HG02870 (cell line): ENCODE measurements around the gene DICER1.
"Not testable (repeated sequence)": the region's sequence is repeated elsewhere in the genome, so short reads cannot be mapped to it uniquely, and the experiment has no call there.

ENCODE experiments used
- ATAC-seq: cut with Tn5 transposase; IDR thresholded peaks from one replicate; pipeline ENCODE4 v1.9.1; 2021; ENCODE audit warnings: mild to moderate bottlenecking, moderate library complexity; ENCODE audit not compliant: unreplicated experiment

Gene DICER1

DNA sequence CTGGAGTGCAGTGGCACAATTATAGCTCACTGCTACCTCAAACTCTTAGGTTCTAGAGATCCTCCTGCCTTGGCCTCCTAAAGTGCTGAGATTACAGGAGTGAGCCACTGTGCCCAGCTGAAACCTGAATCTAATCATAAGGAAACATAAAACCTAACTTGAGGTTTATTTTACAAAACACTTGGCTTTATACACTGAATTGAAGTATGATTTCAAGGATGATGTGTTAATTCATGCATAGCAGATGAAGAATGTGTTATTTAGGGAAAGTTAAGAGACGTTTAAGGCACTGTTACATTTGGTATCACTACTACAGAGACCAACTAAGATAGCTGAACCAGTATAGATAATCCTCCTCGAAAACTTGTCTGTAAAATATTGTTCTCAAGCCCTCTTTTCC is 6.4 kb downstream of the DICER1 start:
- no peak for ATAC-seq

DNA sequence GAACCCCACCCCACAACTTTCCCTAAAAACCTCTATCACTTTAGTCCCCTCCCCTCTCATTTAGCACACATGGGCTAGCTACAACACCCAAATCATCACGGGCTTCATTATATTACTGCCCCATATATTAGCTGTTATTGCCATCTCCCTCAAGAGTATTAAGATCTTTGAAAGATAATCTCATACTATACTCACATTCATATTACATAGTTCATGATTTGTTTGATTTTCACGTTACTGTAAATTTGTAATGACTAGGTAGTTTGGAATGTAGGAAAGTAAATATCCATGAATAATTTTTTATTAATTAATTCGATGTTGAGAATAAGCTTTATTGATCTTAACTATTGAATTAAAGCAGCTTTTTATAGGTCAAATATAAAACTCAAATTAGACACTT is 7.9 kb downstream of the DICER1 start:
- no peak for ATAC-seq

DNA sequence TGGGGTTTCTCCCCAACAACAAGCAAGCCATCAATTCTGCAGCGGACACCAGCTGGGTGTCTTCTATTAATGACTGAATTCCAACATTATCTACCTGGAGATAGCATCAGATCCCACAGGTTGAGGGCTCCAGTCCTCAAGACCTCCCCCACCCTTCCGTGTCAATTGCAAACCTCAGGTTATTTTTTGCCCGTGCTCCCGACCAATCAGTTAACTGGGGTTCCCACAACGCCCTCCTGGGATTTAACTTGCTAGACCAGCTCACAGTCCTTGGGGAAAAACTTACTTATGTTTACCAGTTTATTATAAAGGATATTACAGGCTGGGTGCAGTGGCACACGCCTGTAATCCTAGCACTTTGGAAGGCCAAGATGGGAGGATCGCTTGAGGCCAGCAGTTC is 9.7 kb downstream of the DICER1 start:
- ATAC-seq = no peak

DNA sequence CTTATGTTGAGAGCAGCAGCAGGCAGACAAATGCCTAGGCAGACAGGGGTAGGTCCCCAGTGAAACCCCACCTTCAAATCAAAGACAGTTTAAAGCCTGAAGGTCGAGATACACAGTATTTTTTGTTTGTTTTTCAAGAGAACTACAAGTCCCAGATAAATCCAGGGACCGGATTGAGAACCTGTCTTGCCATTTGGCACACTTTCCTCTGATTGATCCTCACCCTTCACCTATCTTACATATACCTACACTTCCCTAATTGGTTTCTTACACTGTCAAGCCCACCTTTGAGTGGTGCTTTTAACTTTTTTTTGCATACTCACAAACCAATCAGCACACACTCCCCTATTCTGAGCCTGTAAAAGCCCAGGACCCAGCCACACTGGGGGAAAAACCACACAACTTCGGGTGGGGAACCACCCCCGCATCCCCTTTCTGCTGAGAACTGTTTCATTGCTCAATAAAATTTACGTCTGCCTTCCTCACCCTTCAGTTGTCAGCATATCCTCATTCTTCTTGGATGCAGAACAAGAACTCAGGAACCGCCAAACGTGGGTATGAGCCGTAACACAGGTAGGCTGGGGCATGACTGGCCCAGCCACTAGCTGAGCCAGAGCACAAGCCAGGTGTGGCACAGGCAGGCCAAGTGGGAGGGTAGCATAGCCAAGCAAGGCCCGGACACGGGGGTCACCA is 11.1 kb downstream of the DICER1 start:
- no peak for ATAC-seq

DNA sequence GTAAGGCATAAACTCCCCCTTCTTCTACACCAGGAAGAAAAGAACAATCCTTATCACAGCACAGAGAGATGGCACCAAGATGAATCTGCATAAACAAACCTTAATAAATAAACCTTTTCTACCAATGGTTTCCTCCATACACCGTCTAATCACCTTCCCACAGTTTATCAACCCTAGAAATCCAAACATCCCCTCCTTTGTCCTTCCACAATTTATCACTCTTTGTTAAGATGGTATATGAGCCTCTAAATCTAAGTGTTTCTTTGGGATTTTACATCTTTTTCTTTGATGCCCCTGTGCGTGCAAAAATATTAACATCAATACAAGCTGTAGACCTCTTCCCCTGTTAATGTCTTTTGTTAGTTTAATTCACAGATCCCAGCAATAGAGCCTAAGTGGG is 12.5 kb downstream of the DICER1 start:
- no peak for ATAC-seq

DNA sequence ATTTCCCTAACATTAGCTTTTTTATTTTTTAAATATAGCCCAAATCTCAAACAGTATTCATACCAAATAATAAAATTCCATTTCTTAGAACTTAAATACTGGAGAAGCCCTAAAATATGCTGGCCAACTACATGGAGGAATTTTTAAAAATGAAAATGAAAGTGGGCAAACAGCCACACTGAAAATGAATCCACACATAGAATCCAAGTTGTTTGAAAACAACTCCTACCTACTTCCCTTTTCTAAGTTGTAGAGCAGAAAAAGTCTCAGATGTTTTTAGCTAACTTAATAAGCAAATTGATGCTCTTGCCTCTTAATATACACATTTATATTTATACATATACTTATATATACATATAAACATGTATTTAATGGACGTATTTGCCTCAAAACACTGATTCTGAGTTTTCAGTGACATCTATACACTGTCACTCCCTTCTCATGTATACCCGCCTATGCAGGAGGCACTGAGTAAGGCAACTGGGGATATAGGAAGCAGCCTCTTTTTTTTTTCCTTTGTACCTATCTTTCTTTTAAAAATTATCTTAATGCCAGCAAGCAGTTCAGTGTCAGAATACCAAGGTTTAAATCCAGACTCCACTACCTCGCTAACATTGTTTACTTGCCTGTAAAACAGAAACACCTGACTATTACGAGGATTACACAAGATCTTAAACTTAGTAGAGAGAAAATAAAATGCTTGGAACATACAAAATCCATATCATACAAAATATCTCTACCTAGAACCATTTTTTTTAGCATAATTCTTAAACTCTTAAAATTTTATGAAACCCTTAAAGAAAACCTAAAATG is 13.3 kb downstream of the DICER1 start:
- ATAC-seq = peak; percentile 38

DNA sequence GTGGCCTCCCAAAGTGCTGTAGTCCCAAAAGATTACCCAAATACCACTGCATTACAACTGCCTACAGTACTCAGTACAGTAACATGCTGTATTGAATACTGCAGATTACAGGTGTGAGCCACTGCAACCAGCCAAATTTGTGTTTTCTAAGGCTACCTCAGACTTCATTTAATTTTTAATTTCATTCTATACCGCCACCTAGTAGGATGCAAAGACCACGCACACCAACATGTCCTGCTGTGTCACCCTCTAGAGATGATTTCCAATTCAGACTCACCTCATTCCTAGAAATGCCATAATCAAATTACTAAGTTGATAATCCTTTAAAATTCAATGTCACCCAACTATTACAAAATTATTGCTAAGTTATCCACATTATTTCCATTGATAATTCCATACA is 15.1 kb downstream of the DICER1 start:
- no peak for ATAC-seq

DNA sequence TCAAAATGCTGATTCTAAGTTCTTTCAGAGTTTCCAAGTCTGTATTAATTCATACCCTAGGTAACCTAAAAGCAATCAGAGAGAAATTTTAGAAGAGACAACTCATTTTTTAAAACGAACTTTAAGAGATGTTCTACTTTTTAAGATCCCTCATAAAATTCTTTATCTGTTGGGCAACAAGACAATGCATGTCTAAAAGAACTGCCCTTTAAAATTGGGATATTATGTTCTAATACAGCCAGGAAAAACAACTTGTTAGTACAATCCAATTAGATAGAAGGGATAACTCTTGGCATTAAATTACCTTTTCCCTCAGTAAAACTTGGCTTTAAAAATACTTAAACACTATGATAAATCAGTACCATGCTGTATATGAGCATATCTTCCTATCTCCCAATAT is 15.6 kb downstream of the DICER1 start:
- ATAC-seq = no peak

DNA sequence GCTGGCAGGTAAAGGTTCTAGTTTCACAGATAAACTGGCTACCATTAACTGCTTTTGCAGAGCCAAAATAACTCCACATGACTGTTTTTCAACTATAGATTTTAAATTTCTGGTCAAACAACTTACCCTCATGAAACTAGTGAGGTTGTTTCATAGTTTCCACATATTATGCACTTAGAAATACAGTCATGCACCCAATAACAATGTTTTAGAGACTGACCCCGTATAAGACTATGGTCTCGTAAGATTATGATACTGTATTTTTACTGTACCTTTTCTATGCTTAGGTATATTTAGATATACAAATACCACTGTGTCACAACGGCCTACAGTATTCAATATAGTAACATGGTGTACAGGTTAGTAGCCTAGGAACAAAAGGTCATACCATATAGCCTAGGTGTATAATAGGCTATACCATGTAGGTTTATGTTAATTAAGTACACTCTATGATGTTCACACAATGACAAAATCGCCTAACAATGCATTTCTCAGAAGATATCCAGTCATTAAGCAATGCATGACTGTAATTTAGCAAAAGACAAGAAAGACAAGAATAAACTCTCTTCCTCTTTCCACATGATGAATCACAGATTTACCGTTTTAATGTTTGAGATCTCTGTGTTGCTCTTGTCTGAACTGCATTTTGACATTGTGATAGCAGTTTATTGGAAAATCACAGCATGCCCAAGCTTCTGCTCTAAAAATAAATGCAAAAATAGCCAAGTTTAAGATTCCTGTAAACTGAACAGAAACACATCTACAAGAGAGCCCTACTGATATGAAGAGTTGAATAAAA is 17.1 kb downstream of the DICER1 start:
- no peak for ATAC-seq

DNA sequence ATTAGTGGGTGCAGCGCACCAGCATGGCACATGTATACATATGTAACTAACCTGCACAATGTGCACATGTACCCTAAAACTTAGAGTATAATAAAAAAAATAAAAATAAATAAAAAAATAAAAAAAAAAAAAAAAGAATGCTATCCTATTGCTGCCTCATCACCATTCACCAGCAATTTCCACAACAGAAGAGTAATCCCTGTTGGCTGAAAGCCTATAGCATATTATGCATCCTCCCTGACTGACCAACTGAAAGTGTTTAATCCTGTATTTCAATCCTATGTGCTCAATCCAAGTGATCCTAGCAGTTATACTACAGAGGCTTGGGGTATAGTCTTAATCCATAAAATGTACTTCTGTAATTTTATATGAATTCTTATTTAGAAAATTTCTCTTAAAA is 18.5 kb downstream of the DICER1 start:
- no peak for ATAC-seq

DNA sequence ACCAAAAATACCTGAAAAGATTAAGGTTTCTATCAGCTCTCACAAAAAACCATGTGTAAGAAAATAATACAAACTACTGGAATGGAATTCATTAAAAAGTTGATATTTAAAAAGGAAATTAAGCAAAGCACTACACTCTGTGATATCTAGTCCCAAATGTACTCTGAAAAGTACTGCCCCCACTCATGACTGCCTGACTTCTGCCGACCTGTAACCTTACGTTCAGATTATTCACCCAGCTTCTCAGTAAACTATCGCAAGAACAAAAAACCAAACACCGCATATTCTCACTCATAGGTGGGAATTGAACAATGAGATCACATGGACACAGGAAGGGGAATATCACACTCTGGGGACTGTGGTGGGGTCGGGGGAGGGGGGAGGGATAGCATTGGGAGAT is 18.9 kb downstream of the DICER1 start:
- ATAC-seq = not testable (repeated sequence)

DNA sequence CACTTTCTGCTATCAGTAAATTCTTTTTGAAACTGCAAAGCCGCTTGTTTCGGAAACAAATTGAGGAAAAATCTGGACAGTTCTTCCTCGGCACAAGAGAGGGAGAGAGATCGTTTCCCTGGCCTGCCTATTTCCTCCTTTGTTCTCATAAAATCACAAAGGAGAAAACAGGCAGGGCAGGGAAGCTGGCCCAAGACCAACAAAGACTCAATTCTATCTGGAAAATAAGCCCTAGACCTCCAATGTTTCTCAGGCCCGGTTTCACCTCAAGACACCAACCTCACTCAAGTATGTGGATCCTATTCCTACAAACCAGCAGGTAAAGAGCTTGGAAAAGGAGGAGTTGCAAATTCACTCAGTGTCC is 19.5 kb downstream of the DICER1 start:
- no peak for ATAC-seq

DNA sequence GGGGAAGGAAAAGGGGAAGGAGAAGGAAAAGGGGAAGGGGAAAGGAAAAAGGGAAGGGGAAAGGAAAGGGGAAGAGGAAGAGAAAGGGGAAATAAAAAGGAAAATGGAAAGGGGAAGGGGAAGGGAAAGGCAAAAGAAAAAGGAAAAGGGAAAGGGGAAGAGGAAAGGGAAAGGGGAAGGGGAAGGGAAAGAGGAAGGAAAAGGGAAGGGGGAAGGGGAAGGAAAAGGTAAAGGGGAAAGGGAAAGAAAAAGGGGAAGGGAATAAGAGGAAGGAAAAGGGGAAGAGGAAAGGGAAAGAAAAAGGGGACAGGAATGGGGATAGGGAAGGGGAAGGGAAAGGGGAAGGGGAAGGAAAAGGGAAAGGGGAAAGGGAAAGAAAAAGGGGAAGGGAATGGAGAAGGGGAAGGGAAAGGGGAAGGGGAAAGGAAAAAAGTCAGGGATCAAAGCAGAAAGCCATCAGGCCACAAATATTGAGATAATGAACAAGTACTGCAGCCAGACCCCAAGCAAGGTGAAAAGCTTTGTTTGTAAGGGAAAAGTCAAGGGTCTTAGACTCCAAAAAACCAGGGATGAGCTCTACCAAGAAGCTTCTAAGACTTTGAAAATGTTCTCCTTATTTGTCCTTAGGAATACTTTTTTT is 20.0 kb downstream of the DICER1 start:
- ATAC-seq = no peak

DNA sequence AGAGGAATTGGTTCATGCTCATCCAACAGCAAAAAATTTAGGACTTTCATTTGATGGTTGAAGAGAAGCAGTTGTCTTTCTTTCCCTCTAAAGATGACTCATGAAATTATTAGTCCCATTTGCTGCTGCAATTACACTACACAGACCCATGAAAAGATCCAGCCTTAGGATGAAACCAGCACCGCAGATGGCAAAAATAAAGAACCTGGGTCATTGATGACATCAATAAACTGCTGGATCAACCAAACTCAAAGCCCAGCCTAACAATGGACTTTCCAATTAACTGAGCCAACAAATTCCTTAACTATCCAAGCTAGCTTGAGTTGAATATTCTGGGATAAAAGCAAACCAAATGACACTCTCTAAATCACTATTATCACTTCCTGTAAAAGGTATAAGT is 20.7 kb downstream of the DICER1 start:
- ATAC-seq = no peak

DNA sequence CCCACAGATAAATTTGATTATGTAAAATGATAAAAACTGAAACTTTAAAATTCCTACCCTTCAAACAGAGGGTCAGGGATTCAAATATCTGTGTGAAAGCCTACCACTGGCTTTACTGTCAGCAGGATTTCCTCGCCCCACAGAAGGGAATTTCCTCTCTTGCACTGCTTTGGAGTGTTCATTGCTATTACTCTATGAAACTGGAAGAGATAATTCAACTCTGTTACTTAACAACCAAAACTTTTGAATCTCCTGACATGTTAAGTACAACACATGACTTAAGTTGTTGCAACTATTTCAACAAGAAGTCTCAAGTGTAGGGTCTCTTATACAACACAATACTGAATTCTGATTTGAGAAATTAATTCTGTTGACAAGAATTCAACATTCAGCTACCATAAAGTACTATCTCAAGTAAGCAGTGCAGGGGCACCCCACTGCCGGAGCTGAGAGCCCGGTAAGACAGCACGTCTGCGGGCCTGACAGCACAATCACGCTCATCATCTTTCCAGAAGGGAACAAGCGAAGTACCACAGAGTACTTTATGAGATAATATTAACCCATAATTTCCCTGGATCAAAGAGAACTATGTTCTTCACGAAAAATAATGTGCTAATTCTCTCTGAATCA is 22.9 kb downstream of the DICER1 start:
- no peak for ATAC-seq

DNA sequence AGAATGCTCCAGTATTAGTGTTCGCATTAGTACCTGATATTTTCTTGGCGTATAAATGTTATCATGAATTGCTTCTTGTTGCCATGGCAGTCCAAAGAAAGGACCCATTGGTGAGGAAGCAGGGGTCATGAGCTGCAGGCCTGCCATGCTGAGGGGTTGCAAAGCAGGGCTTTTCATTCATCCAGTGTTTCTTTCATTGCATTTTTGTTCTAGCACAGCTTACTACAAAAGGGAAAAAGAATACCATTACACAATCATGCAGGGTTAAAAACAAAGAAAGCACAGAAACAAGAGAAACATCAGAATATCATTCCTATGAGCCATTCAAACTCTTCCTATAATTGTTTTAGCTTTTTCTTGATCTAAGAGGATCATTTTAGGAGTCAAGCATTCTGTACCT is 24.0 kb downstream of the DICER1 start:
- ATAC-seq = no peak

DNA sequence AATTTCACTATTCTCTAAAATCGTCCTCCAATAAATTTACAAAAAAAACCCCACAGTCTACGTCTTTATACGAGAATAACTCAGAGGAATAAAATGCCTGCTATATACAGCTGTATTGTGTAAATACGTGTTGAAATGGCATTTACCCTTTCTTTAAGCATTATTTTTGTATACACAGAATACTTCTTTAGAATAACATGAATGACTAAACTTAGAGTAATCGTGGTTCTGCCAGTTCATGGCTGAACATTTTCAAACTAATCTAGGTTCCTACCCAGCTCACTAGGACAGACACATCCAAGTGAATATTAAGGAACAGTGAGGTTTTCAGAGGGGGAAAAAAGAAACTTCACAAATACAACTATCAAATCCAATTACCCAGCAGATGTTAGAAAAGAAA is 24.6 kb downstream of the DICER1 start:
- no peak for ATAC-seq

DNA sequence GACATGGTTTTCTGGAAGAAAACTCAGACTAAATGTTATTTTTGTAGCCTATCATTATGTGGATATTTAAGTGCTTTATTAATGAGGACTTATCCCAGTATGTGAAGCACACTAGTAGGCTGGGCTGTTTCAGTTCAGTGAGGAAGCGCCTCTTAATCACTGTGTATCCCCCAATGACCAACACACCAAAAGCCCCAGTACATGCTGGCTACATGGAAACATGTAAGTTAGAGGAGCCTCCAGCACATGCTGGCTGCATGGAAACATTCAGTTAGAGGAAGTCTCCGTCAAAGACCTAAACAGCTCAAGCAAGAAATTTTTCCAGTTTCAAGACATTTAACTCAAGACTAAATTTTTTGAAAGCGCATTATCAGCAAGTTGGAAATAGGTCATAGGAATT is 26.8 kb downstream of the DICER1 start:
- no peak for ATAC-seq

DNA sequence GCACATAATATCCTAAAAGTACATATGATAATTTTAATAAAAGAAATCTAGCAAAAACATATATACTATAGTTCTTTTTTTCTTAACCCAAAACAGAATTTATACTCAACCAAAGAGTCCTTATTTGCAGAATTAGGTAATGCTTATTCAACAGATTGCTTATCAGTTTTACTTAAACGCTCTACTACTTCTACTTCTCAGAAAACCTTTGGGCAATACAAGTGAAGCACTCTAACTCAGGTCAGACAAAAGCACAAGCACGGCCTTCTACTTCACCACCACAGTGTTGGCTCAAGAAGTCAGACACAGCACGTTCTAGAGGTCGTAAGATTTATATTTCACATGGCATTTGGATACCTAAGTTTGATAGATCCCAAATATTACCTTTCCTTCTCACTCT is 29.2 kb downstream of the DICER1 start:
- no peak for ATAC-seq

DNA sequence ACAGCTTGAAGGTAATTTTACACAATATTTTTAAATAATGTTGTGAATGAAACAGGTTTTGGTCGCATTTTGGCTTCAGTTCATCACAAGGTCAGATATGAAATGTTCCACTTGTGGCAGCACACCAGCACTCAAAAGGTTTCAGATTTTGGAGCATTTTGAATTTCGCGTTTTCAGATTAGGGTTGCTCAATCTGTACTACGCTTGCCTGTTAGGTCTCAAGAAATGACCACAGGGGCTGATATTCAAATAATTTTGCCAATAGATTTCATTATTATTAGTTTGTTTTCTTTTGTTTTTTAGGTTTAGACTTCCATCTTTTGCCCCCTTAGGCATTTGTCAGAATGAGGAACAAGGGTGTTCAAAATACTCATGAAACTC is 29.8 kb downstream of the DICER1 start:
- no peak for ATAC-seq

DNA sequence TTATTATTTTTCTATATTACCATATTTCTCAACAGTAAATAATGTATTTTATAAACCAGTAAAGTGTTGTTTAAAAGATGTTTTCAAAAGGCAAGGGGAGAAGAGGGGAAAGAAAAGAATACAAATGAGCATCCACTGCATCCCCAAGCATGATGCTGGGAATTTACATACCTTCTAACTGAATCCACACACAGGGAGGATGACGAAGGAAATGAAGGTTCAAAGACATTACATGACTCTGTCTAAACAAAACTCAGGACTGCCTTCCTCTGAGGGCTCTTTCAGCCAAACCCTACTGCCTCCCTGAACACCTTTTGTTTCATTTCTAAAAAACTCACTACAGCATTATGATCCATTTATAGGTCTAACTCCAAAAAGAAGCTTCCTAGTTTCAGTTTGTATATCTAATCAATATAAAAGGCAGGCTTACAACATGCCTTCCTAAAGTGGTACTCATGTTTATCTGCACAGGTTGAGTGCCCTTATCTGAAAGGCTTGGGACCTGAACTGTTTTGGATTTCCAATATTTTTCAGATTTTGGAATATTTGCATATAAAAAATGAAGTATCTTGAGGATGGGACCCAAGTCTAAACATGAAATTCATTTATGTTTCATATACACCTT is 30.3 kb downstream of the DICER1 start:
- ATAC-seq = no peak
